Fibroblast of skin of right quadriceps (primary cell): ENCODE measurements around the gene DDX24.
"Not testable (repeated sequence)": the region's sequence is repeated elsewhere in the genome, so short reads cannot be mapped to it uniquely, and the experiment has no call there.

ENCODE experiments used
- DNase-seq: peaks from one replicate; pipeline ENCODE4 v3.0.0-alpha.2; 2013

The DDX24 gene

GRCh38 chr14:94077823-94078222, 3.2 kb downstream of the DDX24 start:
- DNase-seq, result no peak

- DNase-seq, result no peak
Measured at GRCh38 chr14:94077111-94077821, 3.7 kb downstream of the DDX24 start.

- no peak for DNase-seq
Measured at GRCh38 chr14:94075008-94075407, 6.0 kb downstream of the DDX24 start.

GRCh38 chr14:94074534-94074933, 6.5 kb downstream of the DDX24 start:
- DNase-seq, result no peak

- DNase-seq, result not testable (repeated sequence)
Measured at GRCh38 chr14:94072076-94072475, 8.9 kb downstream of the DDX24 start.

GRCh38 chr14:94066089-94066676, 14.8 kb downstream of the DDX24 start:
- no peak for DNase-seq

- peak; percentile 58 for DNase-seq
Measured at GRCh38 chr14:94062344-94062940, 18.6 kb downstream of the DDX24 start.

GRCh38 chr14:94059998-94060397, 21.0 kb downstream of the DDX24 start:
- no peak for DNase-seq

- no peak for DNase-seq
Measured at GRCh38 chr14:94058674-94059138, 22.3 kb downstream of the DDX24 start.

GRCh38 chr14:94058128-94058673, 22.8 kb downstream of the DDX24 start:
- no peak for DNase-seq

GRCh38 chr14:94056579-94057308, 24.3 kb downstream of the DDX24 start:
- DNase-seq, result no peak

- DNase-seq, result no peak
Measured at GRCh38 chr14:94054936-94055335, 26.1 kb downstream of the DDX24 start.

GRCh38 chr14:94054401-94054800, 26.6 kb downstream of the DDX24 start:
- no peak for DNase-seq

- no peak for DNase-seq
Measured at GRCh38 chr14:94052662-94053061, 28.3 kb downstream of the DDX24 start.

- no peak for DNase-seq
Measured at GRCh38 chr14:94052199-94052598, 28.8 kb downstream of the DDX24 start.

GRCh38 chr14:94051779-94052178, 29.2 kb downstream of the DDX24 start:
- no peak for DNase-seq

- DNase-seq, result no peak
Measured at GRCh38 chr14:94051115-94051514, 29.9 kb downstream of the DDX24 start.

GRCh38 chr14:94050231-94050880, 30.6 kb downstream of the DDX24 start:
- no peak for DNase-seq

GRCh38 chr14:94049625-94050023, 31.4 kb downstream of the DDX24 start:
- DNase-seq, result no peak

GRCh38 chr14:94048691-94049624, 32.0 kb downstream of the DDX24 start:
- DNase-seq, result no peak

- no peak for DNase-seq
Measured at GRCh38 chr14:94047581-94047980, 33.4 kb downstream of the DDX24 start.
